Activated naive CD8-positive, alpha-beta T cell (primary cell): ENCODE results near the gene TMEM69.
A peak's percentile ranks its signal among the peaks of the same experiment; 100 is the strongest.
"Not testable (repeated sequence)": the region's sequence is repeated elsewhere in the genome, so short reads cannot be mapped to it uniquely, and the experiment has no call there.

Source experiments
- H3K27ac Mint-ChIP-seq: one replicate; pipeline ENCODE4 v1.8.0; 2021; ENCODE audit warnings: mixed read lengths
- H3K27me3 Mint-ChIP-seq: one replicate; pipeline ENCODE4 v1.8.0; 2021; ENCODE audit warnings: mixed read lengths
- H3K36me3 Mint-ChIP-seq: one replicate; pipeline ENCODE4 v1.8.0; 2021; ENCODE audit warnings: mixed read lengths
- H3K4me1 Mint-ChIP-seq: one replicate; pipeline ENCODE4 v1.8.0; 2021; ENCODE audit warnings: low read depth, mixed read lengths
- H3K4me3 Mint-ChIP-seq: one replicate; pipeline ENCODE4 v1.8.0; 2021; ENCODE audit warnings: mild to moderate bottlenecking, mixed read lengths
- H3K9me3 Mint-ChIP-seq: one replicate; pipeline ENCODE4 v1.8.0; 2021; ENCODE audit warnings: low read depth, mixed read lengths

The TMEM69 gene

GRCh38 chr1:45668526-45668925 is 19.5 kb upstream of the TMEM69 start:
- Mint-ChIP-seq H3K4me3 (no peak overlapping the region), H3K9me3 (no peaks in the 10 kb centered on the region), H3K27ac (no peak overlapping the region), H3K36me3 (peaks cover 2% of the 10 kb centered on the region), H3K27me3 (no peaks in the 10 kb centered on the region), H3K4me1 (peaks cover 56% of the 10 kb centered on the region)

GRCh38 chr1:45669379-45669778 is 18.6 kb upstream of the TMEM69 start:
- Mint-ChIP-seq H3K27me3 (no peaks in the 10 kb centered on the region), H3K4me1 (peaks cover 65% of the 10 kb centered on the region), H3K36me3 (peaks cover 2% of the 10 kb centered on the region), H3K4me3 (no peak overlapping the region), H3K27ac (no peak overlapping the region), H3K9me3 (no peaks in the 10 kb centered on the region)

GRCh38 chr1:45669859-45670655 is 17.9 kb upstream of the TMEM69 start:
- H3K36me3 Mint-ChIP-seq, result peaks cover 4% of the 10 kb centered on the region
- no peaks in the 10 kb centered on the region for H3K27me3 Mint-ChIP-seq
- H3K4me1 Mint-ChIP-seq, result peaks cover 70% of the 10 kb centered on the region
- no peak overlapping the region for H3K4me3 Mint-ChIP-seq
- no peaks in the 10 kb centered on the region for H3K9me3 Mint-ChIP-seq
- peak overlapping the region; percentile 54 for H3K27ac Mint-ChIP-seq

- H3K4me3 Mint-ChIP-seq, result no peak overlapping the region
- peaks cover 4% of the 10 kb centered on the region for H3K36me3 Mint-ChIP-seq
- H3K9me3 Mint-ChIP-seq, result no peaks in the 10 kb centered on the region
- no peaks in the 10 kb centered on the region for H3K27me3 Mint-ChIP-seq
- H3K4me1 Mint-ChIP-seq, result peaks cover 79% of the 10 kb centered on the region
- no peak overlapping the region for H3K27ac Mint-ChIP-seq
Observed at GRCh38 chr1:45673956-45674355, 14.0 kb upstream of the TMEM69 start.

GRCh38 chr1:45674478-45674877 is 13.5 kb upstream of the TMEM69 start:
- no peaks in the 10 kb centered on the region for H3K9me3 Mint-ChIP-seq
- H3K4me1 Mint-ChIP-seq, result peaks cover 78% of the 10 kb centered on the region
- no peaks in the 10 kb centered on the region for H3K27me3 Mint-ChIP-seq
- H3K36me3 Mint-ChIP-seq, result peaks cover 4% of the 10 kb centered on the region
- no peak overlapping the region for H3K4me3 Mint-ChIP-seq
- H3K27ac Mint-ChIP-seq, result no peak overlapping the region

GRCh38 chr1:45676553-45676952 is 11.4 kb upstream of the TMEM69 start:
- not testable (repeated sequence) for H3K4me3 Mint-ChIP-seq, H3K9me3 Mint-ChIP-seq, H3K27me3 Mint-ChIP-seq, H3K36me3 Mint-ChIP-seq
- peak overlapping the region; percentile 12 for H3K27ac Mint-ChIP-seq
- peaks cover 84% of the 10 kb centered on the region for H3K4me1 Mint-ChIP-seq

GRCh38 chr1:45677751-45678245 is 10.2 kb upstream of the TMEM69 start:
- Mint-ChIP-seq H3K4me3 (peak overlapping the region; percentile 38), H3K4me1 (peaks cover 92% of the 10 kb centered on the region), H3K36me3 (peaks cover 4% of the 10 kb centered on the region), H3K27ac (no peak overlapping the region), H3K27me3 (no peaks in the 10 kb centered on the region), H3K9me3 (no peaks in the 10 kb centered on the region)

GRCh38 chr1:45678489-45678888 is 9.5 kb upstream of the TMEM69 start:
- H3K36me3 Mint-ChIP-seq, result peaks cover 2% of the 10 kb centered on the region
- H3K4me3 Mint-ChIP-seq, result peak overlapping the region; percentile 27
- no peaks in the 10 kb centered on the region for H3K27me3 Mint-ChIP-seq
- no peaks in the 10 kb centered on the region for H3K9me3 Mint-ChIP-seq
- peak overlapping the region; percentile 7 for H3K27ac Mint-ChIP-seq
- peaks cover 87% of the 10 kb centered on the region for H3K4me1 Mint-ChIP-seq

GRCh38 chr1:45679123-45679522 is 8.9 kb upstream of the TMEM69 start:
- H3K36me3 Mint-ChIP-seq, result peaks cover 2% of the 10 kb centered on the region
- no peaks in the 10 kb centered on the region for H3K9me3 Mint-ChIP-seq
- H3K4me3 Mint-ChIP-seq, result peak overlapping the region; percentile 49
- no peak overlapping the region for H3K27ac Mint-ChIP-seq
- H3K27me3 Mint-ChIP-seq, result no peaks in the 10 kb centered on the region
- peaks cover 81% of the 10 kb centered on the region for H3K4me1 Mint-ChIP-seq

- H3K27ac Mint-ChIP-seq, result no peak overlapping the region
- no peaks in the 10 kb centered on the region for H3K9me3 Mint-ChIP-seq
- H3K27me3 Mint-ChIP-seq, result no peaks in the 10 kb centered on the region
- peak overlapping the region; percentile 32 for H3K4me3 Mint-ChIP-seq
- H3K36me3 Mint-ChIP-seq, result no peaks in the 10 kb centered on the region
- peaks cover 66% of the 10 kb centered on the region for H3K4me1 Mint-ChIP-seq
Observed at GRCh38 chr1:45682942-45683341, 5.0 kb upstream of the TMEM69 start.

GRCh38 chr1:45684402-45684801 is 3.6 kb upstream of the TMEM69 start:
- Mint-ChIP-seq H3K27ac (no peak overlapping the region), H3K4me1 (peaks cover 62% of the 10 kb centered on the region), H3K4me3 (peak overlapping the region; percentile 100), H3K36me3 (peaks cover 4% of the 10 kb centered on the region), H3K9me3 (no peaks in the 10 kb centered on the region), H3K27me3 (no peaks in the 10 kb centered on the region)

GRCh38 chr1:45685308-45686014 is 2.5 kb upstream of the TMEM69 start:
- Mint-ChIP-seq H3K36me3 (peaks cover 4% of the 10 kb centered on the region), H3K4me3 (peak overlapping the region; percentile 100), H3K9me3 (no peaks in the 10 kb centered on the region), H3K27me3 (no peaks in the 10 kb centered on the region), H3K27ac (peak overlapping the region; percentile 99), H3K4me1 (peaks cover 64% of the 10 kb centered on the region)

- no peaks in the 10 kb centered on the region for H3K9me3 Mint-ChIP-seq
- H3K36me3 Mint-ChIP-seq, result peaks cover 5% of the 10 kb centered on the region
- H3K27ac Mint-ChIP-seq, result peak overlapping the region; percentile 99
- peaks cover 63% of the 10 kb centered on the region for H3K4me1 Mint-ChIP-seq
- peak overlapping the region; percentile 100 for H3K4me3 Mint-ChIP-seq
- H3K27me3 Mint-ChIP-seq, result no peaks in the 10 kb centered on the region
Observed at GRCh38 chr1:45686015-45686287, 2.0 kb upstream of the TMEM69 start.

GRCh38 chr1:45686288-45687013 is 1.5 kb upstream of the TMEM69 start, which contains the start of gene GPBP1L1:
Gene GPBP1L1 (minus strand): TSS chr1:45686533. CDS start chr1:45659087, 27,446 bp downstream.
- Mint-ChIP-seq H3K4me1 (peaks cover 61% of the 10 kb centered on the region), H3K27ac (peak within 1 kb of the TSS; percentile 99), H3K9me3 (no peaks in the 10 kb centered on the region), H3K4me3 (peak within 1 kb of the TSS; percentile 100), H3K36me3 (peaks cover 6% of the 10 kb centered on the region), H3K27me3 (no peaks in the 10 kb centered on the region)
